ENCODE measurements around the gene STMND1.

Gene STMND1

DNA sequence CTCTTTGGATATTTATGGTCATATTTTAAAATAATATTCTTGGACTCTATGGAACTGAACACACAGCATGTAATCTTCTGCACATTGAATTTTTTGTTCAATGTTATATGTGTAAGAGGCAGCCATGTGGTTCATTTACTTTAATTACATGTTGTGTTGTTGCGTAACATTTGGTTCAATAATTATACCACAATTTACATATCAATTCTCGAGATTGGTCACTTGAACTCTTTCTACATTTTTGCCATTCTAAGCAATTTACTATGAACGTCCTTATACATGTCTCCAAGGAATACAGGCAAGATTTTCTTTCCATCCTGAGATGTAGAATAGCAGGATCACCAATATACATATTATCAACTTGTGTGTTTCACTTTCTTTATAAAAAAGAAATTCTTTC is 18.5 kb upstream of the STMND1 start:
- TF ChIP-seq, protein P1, sequence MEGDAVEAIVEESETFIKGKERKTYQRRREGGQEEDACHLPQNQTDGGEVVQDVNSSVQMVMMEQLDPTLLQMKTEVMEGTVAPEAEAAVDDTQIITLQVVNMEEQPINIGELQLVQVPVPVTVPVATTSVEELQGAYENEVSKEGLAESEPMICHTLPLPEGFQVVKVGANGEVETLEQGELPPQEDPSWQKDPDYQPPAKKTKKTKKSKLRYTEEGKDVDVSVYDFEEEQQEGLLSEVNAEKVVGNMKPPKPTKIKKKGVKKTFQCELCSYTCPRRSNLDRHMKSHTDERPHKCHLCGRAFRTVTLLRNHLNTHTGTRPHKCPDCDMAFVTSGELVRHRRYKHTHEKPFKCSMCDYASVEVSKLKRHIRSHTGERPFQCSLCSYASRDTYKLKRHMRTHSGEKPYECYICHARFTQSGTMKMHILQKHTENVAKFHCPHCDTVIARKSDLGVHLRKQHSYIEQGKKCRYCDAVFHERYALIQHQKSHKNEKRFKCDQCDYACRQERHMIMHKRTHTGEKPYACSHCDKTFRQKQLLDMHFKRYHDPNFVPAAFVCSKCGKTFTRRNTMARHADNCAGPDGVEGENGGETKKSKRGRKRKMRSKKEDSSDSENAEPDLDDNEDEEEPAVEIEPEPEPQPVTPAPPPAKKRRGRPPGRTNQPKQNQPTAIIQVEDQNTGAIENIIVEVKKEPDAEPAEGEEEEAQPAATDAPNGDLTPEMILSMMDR (IDR thresholded peaks at IDR 0.05; ENCODE audit: insufficient read depth, low read depth, low read length, missing control alignments), result no peak
- H3K4me3 ChIP-seq (ENCODE audit: low read length), result no peak overlapping the region
- no peak for DNase-seq (ENCODE audit: low read depth)

- TF ChIP-seq, protein P1 (IDR thresholded peaks at IDR 0.05; ENCODE audit: insufficient read depth, low read depth, low read length, missing control alignments), result peak; percentile 66
Observed at GRCh38 chr6:17086469-17086868, 15.4 kb upstream of the STMND1 start.

DNA sequence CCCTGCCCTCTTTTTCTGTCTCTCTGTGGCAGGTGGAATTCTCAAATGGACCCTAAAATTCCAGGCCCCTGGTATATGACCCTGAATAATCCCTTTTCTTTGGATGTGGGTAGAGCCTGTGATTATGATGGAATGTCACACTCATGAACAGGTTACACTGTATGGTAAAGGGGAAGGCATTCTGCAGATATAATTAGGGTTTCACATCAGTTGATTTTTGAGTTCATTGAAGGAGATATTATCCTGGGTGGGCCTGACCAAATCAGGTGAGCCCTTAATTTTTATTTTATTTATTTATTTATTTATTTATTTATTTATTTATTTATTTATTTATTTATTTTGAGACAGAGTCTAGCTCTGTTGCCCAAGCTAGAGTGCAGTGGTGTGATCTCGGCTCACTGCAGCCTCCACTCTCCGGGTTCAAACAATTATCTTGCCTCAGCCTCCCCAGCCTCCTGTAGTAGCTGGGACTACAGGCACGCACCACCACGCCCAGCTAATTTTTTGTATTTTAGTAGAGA is 13.7 kb upstream of the STMND1 start:
- DNase-seq (ENCODE audit: low read depth), result no peak
- no peak overlapping the region for H3K4me3 ChIP-seq (ENCODE audit: low read length)
- TF ChIP-seq, protein P1 (IDR thresholded peaks at IDR 0.05; ENCODE audit: insufficient read depth, low read depth, low read length, missing control alignments), result no peak

More at GRCh38 chr6:17086469-17086868, 15.4 kb upstream of the STMND1 start:
- H3K4me3 ChIP-seq (ENCODE audit: low read length), result no peak overlapping the region
- DNase-seq (ENCODE audit: low read depth), result peak; percentile 79

GRCh38 chr6:17091122-17091521 is 10.7 kb upstream of the STMND1 start:
- H3K4me3 ChIP-seq (ENCODE audit: low read length), result no peak overlapping the region
- TF ChIP-seq, protein P1 (IDR thresholded peaks at IDR 0.05; ENCODE audit: insufficient read depth, low read depth, low read length, missing control alignments), result peak; percentile 43
- peak; percentile 13 for DNase-seq (ENCODE audit: low read depth)

DNA sequence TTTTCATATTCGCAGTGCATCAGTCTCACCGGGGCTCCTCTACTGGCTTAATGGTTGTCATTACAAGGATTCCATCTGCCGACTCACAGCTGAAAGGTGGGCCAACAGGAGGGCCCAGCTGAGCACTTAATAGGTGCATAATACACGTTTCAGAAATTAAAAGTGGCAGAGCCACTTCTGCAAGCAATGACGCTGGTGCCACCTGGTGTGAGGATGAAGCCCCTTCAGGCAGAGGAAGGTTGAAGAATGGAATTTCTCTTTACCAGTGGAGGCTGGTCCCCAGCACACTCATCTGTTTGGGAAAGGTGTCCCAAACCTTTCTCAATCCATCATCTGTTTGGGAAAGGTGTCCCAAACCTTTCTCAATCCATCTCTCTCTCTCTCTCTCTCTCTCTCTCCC is 8.2 kb upstream of the STMND1 start:
- no peak overlapping the region for H3K4me3 ChIP-seq (ENCODE audit: low read length)
- TF ChIP-seq, protein P1 (IDR thresholded peaks at IDR 0.05; ENCODE audit: insufficient read depth, low read depth, low read length, missing control alignments), result peak; percentile 36
- DNase-seq (ENCODE audit: low read depth), result peak; percentile 7

DNA sequence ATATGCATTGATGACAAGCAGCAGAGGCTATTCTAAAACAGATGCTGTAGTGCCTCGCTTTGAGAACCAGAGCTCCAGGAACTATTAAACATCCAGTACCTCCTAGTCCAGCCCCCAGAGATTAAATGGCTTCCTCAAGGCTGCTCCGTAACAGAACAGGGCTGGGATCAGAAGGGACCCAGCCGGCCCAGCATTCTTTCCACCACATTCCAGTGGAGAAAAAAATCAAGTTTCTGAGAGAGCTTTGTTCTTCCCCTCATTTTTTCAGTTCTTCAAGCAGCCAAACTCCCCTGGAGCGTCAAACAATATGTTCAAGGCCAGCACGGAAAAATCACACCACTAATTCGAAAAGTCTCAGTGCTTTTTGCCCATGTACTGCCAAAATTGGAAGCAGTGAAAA is 5.8 kb upstream of the STMND1 start:
- TF ChIP-seq, protein P1 (IDR thresholded peaks at IDR 0.05; ENCODE audit: insufficient read depth, low read depth, low read length, missing control alignments), result no peak
- no peak overlapping the region for H3K4me3 ChIP-seq (ENCODE audit: low read length)

GRCh38 chr6:17096652-17097051 is 5.2 kb upstream of the STMND1 start:
- TF ChIP-seq, protein P1 (IDR thresholded peaks at IDR 0.05; ENCODE audit: insufficient read depth, low read depth, low read length, missing control alignments), result no peak
- no peak overlapping the region for H3K4me3 ChIP-seq (ENCODE audit: low read length)
- no peak for DNase-seq (ENCODE audit: low read depth)

More for the DNA sequence above, 5.8 kb upstream of the STMND1 start:
- DNase-seq (ENCODE audit: low read depth), result no peak
